IMR-90 (cell line): ENCODE results near the gene PRKN. TPM values are rescaled to one million over a fixed set of nuclear protein-coding genes. Genes with fewer than 3 reads are reported as not detected.

Experiments used
- ATAC-seq: fragments of 200-7000 bp; cut with Tn5 transposase; 2 replicates; pipeline ENCODE4 v1.9.1; 2020; ENCODE audit warnings: low read depth, mild to moderate bottlenecking, moderate library complexity
- BruUV-seq: library from RNA; stranded (reverse); fragments of 400-500 nt; replicated peaks from 2 replicates; lab custom pipeline; 2021; lab: Mats Ljungman, UMichigan
- CTCF ChIA-PET: fragments of 300-600 bp; formaldehyde crosslinking; extraction: SDS; loops from one replicate; lab custom pipeline; 2021; ENCODE audit warnings: antibody characterized with exemption; lab: Yijun Ruan, JAX
- POLR2A ChIA-PET: fragments of 300-600 bp; sonication (Branson Sonifier 250); formaldehyde crosslinking; loops from one replicate; lab custom pipeline; 2022; ENCODE audit warnings: antibody characterized with exemption; ENCODE audit not compliant: unreplicated experiment; lab: Charles Lee
- DNase-seq: peaks from one replicate; pipeline ENCODE4 v3.0.0; 2013
- H2AFZ ChIP-seq: replicated peaks from 2 replicates; pipeline ENCODE3; 2013; ENCODE audit warnings: low read length, mild to moderate bottlenecking; ENCODE audit not compliant: poor library complexity
- H2AK5ac ChIP-seq: 2 replicates; pipeline ENCODE4 v1.6.1; 2013; ENCODE audit warnings: low read depth, low read length, inconsistent platforms
- H2AK9ac ChIP-seq: replicated peaks from 2 replicates; pipeline ENCODE3; 2013; ENCODE audit warnings: mild to moderate bottlenecking, low read depth, low read length, moderate library complexity; ENCODE audit not compliant: poor library complexity
- H2BK120ac ChIP-seq: 2 replicates; pipeline ENCODE4 v1.6.1; 2013; ENCODE audit warnings: low read depth, low read length, inconsistent platforms
- H2BK15ac ChIP-seq: 3 replicates; pipeline ENCODE4 v1.6.1; 2013; ENCODE audit warnings: low read depth, low read length, inconsistent platforms
- H2BK20ac ChIP-seq: 2 replicates; pipeline ENCODE4 v1.6.1; 2013; ENCODE audit warnings: low read depth, mild to moderate bottlenecking, inconsistent platforms, low read length, moderate library complexity
- H2BK5ac ChIP-seq: 2 replicates; pipeline ENCODE4 v1.6.1; 2013; ENCODE audit warnings: mild to moderate bottlenecking, low read depth, low read length, inconsistent platforms; ENCODE audit not compliant: poor library complexity, severe bottlenecking
- H3K14ac ChIP-seq: replicated peaks from 2 replicates; pipeline ENCODE4 v1.6.1; 2013; ENCODE audit warnings: low read depth, low read length, inconsistent platforms
- H3K18ac ChIP-seq: 2 replicates; pipeline ENCODE4 v1.6.1; 2013; ENCODE audit warnings: low read depth, low read length, control low read depth
- H3K23ac ChIP-seq: 2 replicates; pipeline ENCODE4 v1.6.1; 2013; ENCODE audit warnings: low read depth, low read length, inconsistent platforms
- H3K27ac ChIP-seq: 2 replicates; pipeline ENCODE4 v1.5.1; 2013; ENCODE audit warnings: mild to moderate bottlenecking, control low read depth, low read length; ENCODE audit not compliant: insufficient read depth
- H3K27me3 ChIP-seq: 2 replicates; pipeline ENCODE4 v1.6.1; 2013; ENCODE audit warnings: low read length; ENCODE audit not compliant: control insufficient read depth, insufficient read depth
- H3K36me3 ChIP-seq: 2 replicates; pipeline ENCODE4 v1.6.1; 2013; ENCODE audit warnings: low read length, mixed read lengths; ENCODE audit not compliant: control insufficient read depth, insufficient read depth
- H3K4ac ChIP-seq: 2 replicates; pipeline ENCODE4 v1.6.1; 2013; ENCODE audit warnings: low read depth, low read length, inconsistent platforms
- H3K4me1 ChIP-seq: 2 replicates; pipeline ENCODE4 v1.6.1; 2013; ENCODE audit warnings: low read length, mixed read lengths; ENCODE audit not compliant: control insufficient read depth, insufficient read depth
- H3K4me2 ChIP-seq: 2 replicates; pipeline ENCODE4 v1.6.1; 2013; ENCODE audit warnings: low read depth, mild to moderate bottlenecking, control low read depth, low read length, moderate library complexity
- H3K4me3 ChIP-seq: 2 replicates; pipeline ENCODE4 v1.5.1; 2013; ENCODE audit warnings: low read depth, mild to moderate bottlenecking, control low read depth, low read length, moderate library complexity; ENCODE audit not compliant: insufficient read depth
- H3K56ac ChIP-seq: 2 replicates; pipeline ENCODE4 v1.6.1; 2013; ENCODE audit warnings: low read length, inconsistent platforms; ENCODE audit not compliant: insufficient read depth; ENCODE audit errors: extremely low read depth
- H3K79me1 ChIP-seq, 2 experiments: 2 replicates each; pipeline ENCODE4 v1.6.1; 2013; ENCODE audit warnings: low read length in 2 of 2, inconsistent platforms in 1 of 2, low read depth in 1 of 2
- H3K9ac ChIP-seq: 2 replicates; pipeline ENCODE4 v1.6.1; 2013; ENCODE audit warnings: low read depth, low read length, control low read depth
- H3K9me1 ChIP-seq: 2 replicates; pipeline ENCODE4 v1.6.1; 2013; ENCODE audit warnings: low read length, inconsistent platforms; ENCODE audit not compliant: insufficient read depth
- H3K9me3 ChIP-seq: 2 replicates; pipeline ENCODE4 v1.6.1; 2013; ENCODE audit warnings: low read length; ENCODE audit not compliant: control insufficient read depth, insufficient read depth
- H4K20me1 ChIP-seq: 2 replicates; pipeline ENCODE4 v1.6.1; 2013; ENCODE audit warnings: low read length, inconsistent platforms; ENCODE audit not compliant: insufficient read depth
- H4K5ac ChIP-seq: 2 replicates; pipeline ENCODE4 v1.6.1; 2013; ENCODE audit warnings: mild to moderate bottlenecking, low read depth, low read length, control low read depth
- H4K8ac ChIP-seq, 2 experiments: 2 replicates each; pipeline ENCODE4 v1.6.1; 2013; ENCODE audit warnings: low read depth in 2 of 2, low read length in 2 of 2, control low read depth in 1 of 2, inconsistent platforms in 1 of 2
- H4K91ac ChIP-seq: 2 replicates; pipeline ENCODE4 v1.6.1; 2013; ENCODE audit warnings: low read depth, low read length, inconsistent platforms; ENCODE audit not compliant: insufficient read depth
- CHD1 ChIP-seq: IDR thresholded peaks from 2 replicates; pipeline ENCODE4 v1.6.1; 2012; ENCODE audit warnings: low read depth, low read length, improper control_type of control experiment
- MAFK ChIP-seq: IDR thresholded peaks from 2 replicates; pipeline ENCODE4 v1.6.1; 2012; ENCODE audit warnings: low read depth, low read length, improper control_type of control experiment
- POLR2A ChIP-seq: IDR thresholded peaks from 2 replicates; pipeline ENCODE4 v1.6.1; 2012; ENCODE audit warnings: mild to moderate bottlenecking, low read depth, low read length
- RAD21 ChIP-seq: IDR thresholded peaks from 2 replicates; pipeline ENCODE4 v1.6.1; 2012; ENCODE audit warnings: low read length, improper control_type of control experiment
- RCOR1 ChIP-seq: IDR thresholded peaks from 2 replicates; pipeline ENCODE4 v1.6.1; 2012; ENCODE audit warnings: mild to moderate bottlenecking, low read length, improper control_type of control experiment; ENCODE audit not compliant: insufficient replicate concordance
- RFX5 ChIP-seq: IDR thresholded peaks from 2 replicates; pipeline ENCODE4 v1.8.0; 2012; ENCODE audit warnings: low read depth, mild to moderate bottlenecking, low read length, moderate library complexity
- SMC3 ChIP-seq: fragments of 150-350 bp; IDR thresholded peaks from 2 replicates; pipeline ENCODE4 v1.6.1; 2016; ENCODE audit warnings: low read depth, mild to moderate bottlenecking, antibody characterized with exemption, low read length, moderate library complexity
- WGBS, 2 experiments: methylation state at CpG; one replicate each; pipeline versions ENCODE4 v1.1.5 to v1.1.7; 2013; ENCODE audit warnings: missing lambda C conversion rate in 2 of 2; ENCODE audit not compliant: insufficient read length in 1 of 2; ENCODE audit errors: extremely low coverage in 2 of 2; 5-methylcytosine and 5-hydroxymethylcytosine counted together
- dilution Hi-C: fragments of 300-500 bp; cut with HindIII; formaldehyde crosslinking; loops from one replicate; pipeline ENCODE4 v1.14.3; 2018; ENCODE audit warnings: low sequenced_read_pairs; ENCODE audit not compliant: unreplicated experiment
- in situ Hi-C: fragments of 300-500 bp; cut with MboI; formaldehyde crosslinking; loops from 3 replicates; pipeline ENCODE4 v1.14.3; 2019; ENCODE audit warnings: low sequenced_read_pairs, inconsistent platforms, mixed read lengths
- intact Hi-C: fragments of 100-400 bp; cut with micrococcal nuclease; formaldehyde crosslinking; loops from 2 replicates; pipeline ENCODE4 v1.10.0; 2022
- polyA plus RNA-seq, 3 experiments: library from polyadenylated mRNA; depleted of rRNA; stranded (reverse); fragments of >200 nt; gene quantifications; 2 replicates each; pipeline ENCODE4 v1.2.3, GENCODE V29; 2012; ENCODE audit warnings: low replicate concordance in 1 of 3
- total RNA-seq: library from RNA; depleted of rRNA; stranded (reverse); fragments of >200 nt; gene quantifications from 2 replicates; pipeline ENCODE4 v1.2.3, GENCODE V29; 2012
- TF ChIP-seq, protein P1 (sequence below): conservative IDR thresholded peaks from 2 replicates; pipeline ENCODE4 v1.5.1; 2012; ENCODE audit warnings: mild to moderate bottlenecking, low read depth, low read length, improper control_type of control experiment
- TF ChIP-seq, protein P2 (sequence below): fragments of 150-350 bp; IDR thresholded peaks from 2 replicates; pipeline ENCODE4 v1.6.1; 2017; ENCODE audit warnings: mild to moderate bottlenecking, antibody characterized with exemption, low read length, low read depth

The PRKN gene
- total and polyA plus RNA-seq, 2 of the 4 experiments (the other 2 are of a cell fraction), result 0.15 to 0.18 TPM

- peaks cover 2% of the 10 kb centered on the region; the same call in 1 of the 2 replicates for H3K4me1 ChIP-seq
- ChIA-PET CTCF (no interaction called here), POLR2A (no interaction called here)
- H3K18ac ChIP-seq, result no peak overlapping the region
- no peak overlapping the region for H3K4me3 ChIP-seq
- H3K4me2 ChIP-seq, result no peak overlapping the region
- no peak overlapping the region for H3K27ac ChIP-seq
- no peak overlapping the region for H2AK5ac ChIP-seq
- no peaks in the 10 kb centered on the region for H3K27me3 ChIP-seq
- H3K9me3 ChIP-seq, result no peaks in the 10 kb centered on the region
- no peak overlapping the region for H3K4ac ChIP-seq
- H2BK120ac ChIP-seq, result no peak overlapping the region
- H3K9ac ChIP-seq, result no peak overlapping the region
- H3K56ac ChIP-seq, result no peak overlapping the region
- no peak overlapping the region for H2BK15ac ChIP-seq
- no peak for ATAC-seq
- in situ Hi-C loops (loop anchor here (25.0 kb wide), 2 partner anchors 1323 to 1998 kb away; partner anchors contain the start of genes PACRG, PRKN and QKI), intact Hi-C loops (no loop called here), dilution Hi-C loops (no loop called here)
- no peak overlapping the region for H3K23ac ChIP-seq
- no peak overlapping the region for H4K8ac ChIP-seq
- H3K79me1 ChIP-seq, result no peaks in the 10 kb centered on the region
- no peak overlapping the region for H2BK20ac ChIP-seq
- no peak overlapping the region for H2AK9ac ChIP-seq
- H4K91ac ChIP-seq, result no peak overlapping the region
- H3K36me3 ChIP-seq, result no peaks in the 10 kb centered on the region
- no peak overlapping the region for H4K5ac ChIP-seq
- no peak for DNase-seq
- no peak for TF ChIP-seq MAFK
- TF ChIP-seq RCOR1, result no peak
- TF ChIP-seq, protein P1, sequence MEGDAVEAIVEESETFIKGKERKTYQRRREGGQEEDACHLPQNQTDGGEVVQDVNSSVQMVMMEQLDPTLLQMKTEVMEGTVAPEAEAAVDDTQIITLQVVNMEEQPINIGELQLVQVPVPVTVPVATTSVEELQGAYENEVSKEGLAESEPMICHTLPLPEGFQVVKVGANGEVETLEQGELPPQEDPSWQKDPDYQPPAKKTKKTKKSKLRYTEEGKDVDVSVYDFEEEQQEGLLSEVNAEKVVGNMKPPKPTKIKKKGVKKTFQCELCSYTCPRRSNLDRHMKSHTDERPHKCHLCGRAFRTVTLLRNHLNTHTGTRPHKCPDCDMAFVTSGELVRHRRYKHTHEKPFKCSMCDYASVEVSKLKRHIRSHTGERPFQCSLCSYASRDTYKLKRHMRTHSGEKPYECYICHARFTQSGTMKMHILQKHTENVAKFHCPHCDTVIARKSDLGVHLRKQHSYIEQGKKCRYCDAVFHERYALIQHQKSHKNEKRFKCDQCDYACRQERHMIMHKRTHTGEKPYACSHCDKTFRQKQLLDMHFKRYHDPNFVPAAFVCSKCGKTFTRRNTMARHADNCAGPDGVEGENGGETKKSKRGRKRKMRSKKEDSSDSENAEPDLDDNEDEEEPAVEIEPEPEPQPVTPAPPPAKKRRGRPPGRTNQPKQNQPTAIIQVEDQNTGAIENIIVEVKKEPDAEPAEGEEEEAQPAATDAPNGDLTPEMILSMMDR, result no peak
- TF ChIP-seq RAD21, result no peak
- TF ChIP-seq CHD1, result no peak
- TF ChIP-seq, protein P2, sequence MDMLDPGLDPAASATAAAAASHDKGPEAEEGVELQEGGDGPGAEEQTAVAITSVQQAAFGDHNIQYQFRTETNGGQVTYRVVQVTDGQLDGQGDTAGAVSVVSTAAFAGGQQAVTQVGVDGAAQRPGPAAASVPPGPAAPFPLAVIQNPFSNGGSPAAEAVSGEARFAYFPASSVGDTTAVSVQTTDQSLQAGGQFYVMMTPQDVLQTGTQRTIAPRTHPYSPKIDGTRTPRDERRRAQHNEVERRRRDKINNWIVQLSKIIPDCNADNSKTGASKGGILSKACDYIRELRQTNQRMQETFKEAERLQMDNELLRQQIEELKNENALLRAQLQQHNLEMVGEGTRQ, result no peak
- no peak for TF ChIP-seq POLR2A
- TF ChIP-seq SMC3, result no peak
- no peak for TF ChIP-seq RFX5
- no peak overlapping the region for H3K14ac ChIP-seq
- no peak overlapping the region for H2AFZ ChIP-seq
- H3K9me1 ChIP-seq, result no peaks in the 10 kb centered on the region
- H4K20me1 ChIP-seq, result no peaks in the 10 kb centered on the region
- WGBS, 2 experiments, result 94% methylated on average over 5 of the region's 9 CpGs; no CpG with 5 or more reads in 1 of the 2 experiments
- no peak overlapping the region for H2BK5ac ChIP-seq
- BruUV-seq, result no TSS peak
Observed at GRCh38 chr6:161414707-161415106, 1312.9 kb downstream of the PRKN start.
